ENCODE results near the gene FRMD4A.

DNA sequence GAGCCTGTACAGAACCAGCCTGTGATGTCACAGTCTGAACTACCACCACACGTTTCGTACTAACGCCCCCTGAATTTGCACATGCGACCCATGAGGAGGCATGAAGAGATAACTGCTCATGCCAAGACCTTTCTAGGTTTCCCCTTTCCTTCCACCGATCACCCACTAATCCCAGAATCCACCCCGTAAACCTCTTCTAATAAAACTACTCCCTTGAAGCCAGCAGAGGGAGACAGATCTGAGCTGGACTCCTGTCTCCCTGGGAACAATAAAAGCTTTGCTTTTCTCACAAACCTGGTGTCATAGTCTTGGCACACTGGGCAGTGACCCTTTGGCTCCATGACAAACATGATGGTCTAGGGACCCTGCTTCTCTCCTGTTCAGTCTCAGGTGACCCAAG lies 144.5 kb downstream of the FRMD4A start:
- no peak for TF ChIP-seq POLR2A (IDR thresholded peaks at IDR 0.05)
- TF ChIP-seq CTCF (IDR thresholded peaks at IDR 0.05): no peak

Data from heart left ventricle (tissue), 13 donors.